DOHH2 (cell line): ENCODE measurements around the gene USP48.

Experiments
- EZH2phosphoT487 ChIP-seq: fragments of 200-600 bp; sonication (generic); IDR thresholded peaks from 2 replicates; pipeline ENCODE4 v1.6.1; 2017; ENCODE audit warnings: borderline replicate concordance, mild to moderate bottlenecking, antibody characterized with exemption, low read length, moderate library complexity, mixed read lengths
- TF ChIP-seq, protein P1 (sequence below): fragments of 200-600 bp; sonication (generic); IDR thresholded peaks from one replicate; pipeline ENCODE4 v1.5.1; 2014; ENCODE audit warnings: antibody characterized with exemption, mild to moderate bottlenecking, low read depth, low read length; ENCODE audit not compliant: poor library complexity, severe bottlenecking

DNA sequence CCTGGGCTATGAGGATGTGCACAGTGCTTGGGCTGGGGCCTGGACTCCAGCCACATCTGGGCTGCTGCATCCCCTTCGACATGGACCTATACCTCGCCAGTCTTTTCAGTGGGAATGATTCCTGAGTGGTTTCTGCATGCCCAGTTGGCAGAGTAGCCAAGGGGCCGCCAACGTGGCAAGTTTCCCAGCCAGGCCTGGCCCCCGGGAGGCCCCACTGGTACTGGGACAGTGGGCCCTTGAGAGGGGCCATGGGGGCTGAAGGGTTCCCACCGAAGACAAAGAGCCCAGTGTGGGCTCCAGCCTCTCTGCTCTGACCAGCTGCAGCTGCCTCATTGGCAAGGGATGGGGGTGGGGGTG is 129.2 kb downstream of the USP48 start:
- TF ChIP-seq, protein P1, sequence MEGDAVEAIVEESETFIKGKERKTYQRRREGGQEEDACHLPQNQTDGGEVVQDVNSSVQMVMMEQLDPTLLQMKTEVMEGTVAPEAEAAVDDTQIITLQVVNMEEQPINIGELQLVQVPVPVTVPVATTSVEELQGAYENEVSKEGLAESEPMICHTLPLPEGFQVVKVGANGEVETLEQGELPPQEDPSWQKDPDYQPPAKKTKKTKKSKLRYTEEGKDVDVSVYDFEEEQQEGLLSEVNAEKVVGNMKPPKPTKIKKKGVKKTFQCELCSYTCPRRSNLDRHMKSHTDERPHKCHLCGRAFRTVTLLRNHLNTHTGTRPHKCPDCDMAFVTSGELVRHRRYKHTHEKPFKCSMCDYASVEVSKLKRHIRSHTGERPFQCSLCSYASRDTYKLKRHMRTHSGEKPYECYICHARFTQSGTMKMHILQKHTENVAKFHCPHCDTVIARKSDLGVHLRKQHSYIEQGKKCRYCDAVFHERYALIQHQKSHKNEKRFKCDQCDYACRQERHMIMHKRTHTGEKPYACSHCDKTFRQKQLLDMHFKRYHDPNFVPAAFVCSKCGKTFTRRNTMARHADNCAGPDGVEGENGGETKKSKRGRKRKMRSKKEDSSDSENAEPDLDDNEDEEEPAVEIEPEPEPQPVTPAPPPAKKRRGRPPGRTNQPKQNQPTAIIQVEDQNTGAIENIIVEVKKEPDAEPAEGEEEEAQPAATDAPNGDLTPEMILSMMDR, result no peak
- no peak for TF ChIP-seq EZH2phosphoT487
